ENCODE results near the gene CD300A. TPM values are rescaled to one million over a fixed set of nuclear protein-coding genes. Genes with fewer than 3 reads are reported as not detected.
A peak's percentile ranks its signal among the peaks of the same experiment; 100 is the strongest.

The CD300A gene
- total RNA-seq, 2 experiments from 2014 or later = 2.1 to 2.8 TPM

DNA sequence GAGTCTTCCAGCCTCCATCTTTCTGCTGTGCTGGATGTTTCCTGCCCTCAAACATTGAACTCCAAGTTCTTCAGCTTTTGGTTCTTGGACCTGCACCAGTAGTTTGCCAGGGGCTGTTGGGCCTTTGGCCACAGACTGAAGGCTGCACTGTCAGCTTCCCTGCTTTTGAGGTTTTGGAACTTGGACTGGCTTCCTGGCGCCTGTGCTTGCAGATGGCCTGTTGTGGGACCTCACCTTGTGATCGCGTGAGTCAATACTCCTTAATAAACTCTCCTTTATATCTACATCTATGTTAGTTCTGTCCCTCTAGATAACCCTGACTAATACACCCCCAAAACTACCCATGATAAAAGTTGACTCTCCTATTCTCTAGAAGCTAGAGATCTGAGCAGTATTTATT lies 7.6 kb upstream of the CD300A start:
- DNase-seq (no peak), ATAC-seq (no peak)
- Mint-ChIP-seq H3K9me3 (ENCODE audit: insufficient read depth) (no peaks in the 10 kb centered on the region), H3K4me3 (no peak overlapping the region), H3K4me1 (ENCODE audit: low read depth) (peaks cover 20% of the 10 kb centered on the region), H3K27me3 (ENCODE audit: low read depth) (peaks cover 19% of the 10 kb centered on the region), H3K27ac (no peak overlapping the region), H3K36me3 (ENCODE audit: low read depth) (no peaks in the 10 kb centered on the region)
- ChIA-PET POLR2A (no interaction called here), CTCF (interaction anchor here (1.0 to 5.9 kb wide), 5 partner anchors 13 to 90 kb away, joined by 3 to 68 read pairs (median 15); partner anchors contain the start of gene GPR142)

DNA sequence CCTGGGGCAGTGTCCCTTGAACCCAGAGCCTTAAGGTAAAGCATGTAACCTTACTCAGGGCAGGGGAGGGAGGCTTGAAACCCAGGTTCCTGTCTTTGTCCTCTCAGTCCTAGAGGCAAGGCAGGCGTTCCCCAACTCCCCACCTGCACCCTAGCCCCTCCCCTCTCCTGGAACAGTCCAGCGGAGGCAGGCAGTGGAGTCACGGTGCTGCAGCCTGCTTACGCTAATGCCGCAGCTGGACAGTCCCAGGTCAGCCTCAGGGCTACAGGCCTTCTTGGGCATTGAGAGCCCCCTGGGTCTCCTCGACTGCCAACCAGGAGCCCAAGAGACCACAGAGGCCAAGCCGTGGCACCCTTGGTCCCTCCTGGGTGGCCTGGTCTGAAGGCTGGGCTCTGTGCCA lies 6.8 kb upstream of the CD300A start:
- H3K4me1 Mint-ChIP-seq (ENCODE audit: low read depth) = peaks cover 20% of the 10 kb centered on the region
- H3K36me3 Mint-ChIP-seq (ENCODE audit: low read depth) = no peaks in the 10 kb centered on the region
- no peak for DNase-seq
- H3K4me3 Mint-ChIP-seq = no peak overlapping the region
- H3K27me3 Mint-ChIP-seq (ENCODE audit: low read depth) = peaks cover 19% of the 10 kb centered on the region
- POLR2A ChIA-PET = interaction anchor here (0.6 kb wide), 1 partner anchor 31 kb away, joined by 3 read pairs; no protein-coding TSS in a partner anchor
- no peaks in the 10 kb centered on the region for H3K9me3 Mint-ChIP-seq (ENCODE audit: insufficient read depth)
- no peak for ATAC-seq
- no peak overlapping the region for H3K27ac Mint-ChIP-seq
- CTCF ChIA-PET = interaction anchor here (1.0 to 5.9 kb wide), 5 partner anchors 13 to 91 kb away, joined by 3 to 68 read pairs (median 3); partner anchors contain the start of gene GPR142

DNA sequence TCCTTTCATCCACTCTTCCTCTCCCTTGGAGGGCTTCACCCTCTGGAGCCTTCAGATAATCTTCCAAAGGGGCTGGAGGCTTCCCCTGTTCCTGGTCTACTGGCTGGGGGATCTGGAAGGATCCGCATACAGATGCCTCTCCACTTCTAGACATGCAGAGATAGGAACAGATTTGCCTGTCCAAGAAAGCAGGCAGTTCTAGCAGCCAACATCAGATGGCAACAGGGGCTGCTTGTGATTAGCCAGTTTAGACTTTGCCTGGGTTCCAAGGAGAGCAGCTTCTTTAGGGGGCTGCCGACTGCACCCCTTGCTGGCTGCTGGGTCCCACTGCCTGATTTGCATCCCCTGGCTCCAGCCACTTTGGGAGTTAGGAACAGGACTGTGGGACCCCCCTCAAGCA lies 6.2 kb upstream of the CD300A start:
- ChIA-PET POLR2A (interaction anchor here (0.6 kb wide), 1 partner anchor 30 kb away, joined by 3 read pairs; no protein-coding TSS in a partner anchor), CTCF (interaction anchor here (1.5 to 4.1 kb wide), 3 partner anchors 35 to 91 kb away, joined by 3 to 46 read pairs (median 3); partner anchors contain the start of gene GPR142)
- ATAC-seq = no peak
- DNase-seq = no peak
- Mint-ChIP-seq H3K36me3 (ENCODE audit: low read depth) (no peaks in the 10 kb centered on the region), H3K9me3 (ENCODE audit: insufficient read depth) (no peaks in the 10 kb centered on the region), H3K4me3 (no peak overlapping the region), H3K4me1 (ENCODE audit: low read depth) (peaks cover 20% of the 10 kb centered on the region), H3K27me3 (ENCODE audit: low read depth) (peaks cover 18% of the 10 kb centered on the region), H3K27ac (no peak overlapping the region)

DNA sequence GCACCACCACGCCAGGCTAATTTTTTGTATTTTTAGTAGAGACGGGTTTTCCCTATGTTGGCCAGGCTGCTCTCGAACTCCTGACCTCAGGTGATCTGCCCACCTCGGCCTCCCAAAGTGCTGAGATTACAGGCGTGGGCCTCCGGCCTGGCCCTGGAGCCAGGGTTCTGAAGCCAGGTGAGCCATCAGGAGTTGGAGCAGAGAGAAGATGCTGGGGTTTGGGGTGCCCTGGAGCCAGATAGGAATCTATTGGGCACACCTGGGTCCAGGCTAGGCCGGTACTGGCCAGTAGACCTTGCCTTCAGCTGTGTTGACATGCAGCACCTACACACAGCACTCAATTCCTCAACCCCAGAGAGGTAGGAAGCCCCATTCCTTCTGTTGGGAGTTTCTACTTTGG lies 5.4 kb upstream of the CD300A start:
- ChIA-PET POLR2A (no interaction called here), CTCF (interaction anchor here (1.5 to 1.6 kb wide), 2 partner anchors 36 to 71 kb away, joined by 3 read pairs; no protein-coding TSS in a partner anchor)
- DNase-seq (no peak), ATAC-seq (no peak)
- peaks cover 16% of the 10 kb centered on the region for H3K27me3 Mint-ChIP-seq (ENCODE audit: low read depth)
- H3K27ac Mint-ChIP-seq = no peak overlapping the region
- H3K9me3 Mint-ChIP-seq (ENCODE audit: insufficient read depth) = no peaks in the 10 kb centered on the region
- no peaks in the 10 kb centered on the region for H3K36me3 Mint-ChIP-seq (ENCODE audit: low read depth)
- H3K4me3 Mint-ChIP-seq = no peak overlapping the region
- H3K4me1 Mint-ChIP-seq (ENCODE audit: low read depth) = peaks cover 20% of the 10 kb centered on the region

DNA sequence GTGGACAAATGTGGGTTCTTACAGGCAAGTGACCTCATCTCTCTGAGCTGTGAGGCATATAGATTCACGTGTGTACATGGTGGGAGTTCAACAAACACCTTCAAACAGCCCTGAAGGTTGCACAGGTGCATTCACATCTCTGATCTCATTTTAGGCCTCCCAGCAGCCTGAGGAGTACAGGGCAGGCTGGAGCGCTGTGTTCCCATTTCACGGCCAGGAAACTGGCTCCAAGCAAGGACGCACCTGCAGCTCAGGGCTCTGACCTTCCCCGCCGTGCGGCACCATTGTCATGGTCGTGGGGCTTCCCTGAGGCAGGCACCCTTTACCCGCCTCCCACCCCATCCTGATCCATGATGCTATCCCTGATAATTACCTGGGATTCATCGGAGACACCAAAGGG lies 4.8 kb upstream of the CD300A start:
- no peak overlapping the region for H3K4me3 Mint-ChIP-seq
- ChIA-PET POLR2A (no interaction called here), CTCF (interaction anchor here (1.6 kb wide), 1 partner anchor 71 kb away, joined by 3 read pairs; no protein-coding TSS in a partner anchor)
- peaks cover 15% of the 10 kb centered on the region for H3K27me3 Mint-ChIP-seq (ENCODE audit: low read depth)
- no peaks in the 10 kb centered on the region for H3K9me3 Mint-ChIP-seq (ENCODE audit: insufficient read depth)
- peak overlapping the region; percentile 3 for H3K27ac Mint-ChIP-seq
- peaks cover 20% of the 10 kb centered on the region for H3K4me1 Mint-ChIP-seq (ENCODE audit: low read depth)
- no peak for DNase-seq
- no peak for ATAC-seq
- no peaks in the 10 kb centered on the region for H3K36me3 Mint-ChIP-seq (ENCODE audit: low read depth)

DNA sequence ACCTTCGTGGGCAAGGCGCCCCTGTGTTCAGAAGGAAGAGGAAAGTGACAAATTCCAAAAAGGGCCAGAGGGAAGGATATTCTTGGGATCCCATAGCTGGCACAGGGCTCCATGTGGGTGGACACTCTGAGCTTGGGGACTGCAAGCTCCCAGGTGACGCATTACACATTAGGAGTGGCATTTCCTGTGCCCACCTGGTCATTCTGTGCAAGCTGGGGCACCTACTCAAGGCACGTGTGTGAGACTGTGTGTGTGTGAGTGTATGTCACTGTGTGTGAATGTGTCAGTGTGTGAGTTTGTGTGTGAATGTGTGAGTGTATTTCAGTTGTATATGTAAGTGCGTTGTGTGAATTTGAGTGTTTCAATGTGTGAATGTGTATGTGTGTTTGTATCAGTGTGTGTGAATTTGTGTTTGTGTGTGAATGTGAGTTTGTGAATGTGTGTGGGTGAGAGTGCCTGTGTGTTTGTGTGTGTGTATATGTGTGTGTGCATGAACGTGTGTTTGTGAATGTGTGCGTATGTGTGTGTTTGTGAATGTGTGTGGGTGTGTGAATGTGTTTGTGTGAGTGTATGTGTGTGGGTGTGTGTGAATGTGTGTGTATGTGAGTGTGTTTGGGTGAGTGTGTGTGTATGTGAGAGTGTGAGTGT lies 1.6 kb upstream of the CD300A start:
- CTCF ChIA-PET = no interaction called here
- ATAC-seq = no peak
- POLR2A ChIA-PET = no interaction called here

DNA sequence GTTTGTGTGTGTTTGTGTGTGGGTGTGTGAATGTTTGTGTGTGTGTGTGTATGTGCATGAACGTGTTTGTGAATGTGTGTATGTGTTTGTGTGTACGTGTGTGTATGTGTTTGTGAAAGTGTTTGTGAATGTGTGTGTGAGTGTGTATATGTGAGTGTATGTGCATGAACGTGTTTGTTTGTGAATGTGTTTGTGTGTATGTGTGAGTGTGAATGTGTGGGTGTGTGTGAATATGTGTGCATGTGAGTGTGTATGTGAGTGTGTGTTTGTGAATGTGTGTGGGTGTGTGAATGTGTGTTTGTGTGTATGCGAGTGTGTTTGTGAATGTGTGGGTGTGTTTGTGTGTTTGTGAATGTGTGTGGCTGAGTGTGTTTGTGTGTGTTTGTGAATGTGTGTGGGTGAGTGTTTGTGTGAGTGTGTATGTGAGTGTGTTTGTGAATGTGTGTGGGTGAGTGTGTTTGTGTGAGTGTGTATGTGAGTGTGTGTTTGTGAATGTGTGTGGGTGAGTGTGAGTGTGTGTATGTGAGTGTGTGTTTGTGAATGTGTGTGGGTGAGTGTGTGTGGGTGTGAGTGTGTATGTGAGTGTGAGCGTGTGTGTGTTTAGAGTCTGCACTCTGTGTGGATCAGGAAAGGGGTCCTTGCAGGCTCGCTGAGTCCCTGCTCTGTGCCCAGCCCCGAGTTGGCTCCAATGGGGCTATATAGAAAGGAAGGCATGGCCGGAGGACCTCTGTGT lies 890 bp upstream of the CD300A start:
- no peak for DNase-seq
- H3K36me3 Mint-ChIP-seq (ENCODE audit: low read depth) = no peaks in the 10 kb centered on the region
- H3K27me3 Mint-ChIP-seq (ENCODE audit: low read depth) = peaks cover 13% of the 10 kb centered on the region
- H3K4me3 Mint-ChIP-seq = no peak overlapping the region
- H3K9me3 Mint-ChIP-seq (ENCODE audit: insufficient read depth) = no peaks in the 10 kb centered on the region
- H3K27ac Mint-ChIP-seq = no peak overlapping the region
- H3K4me1 Mint-ChIP-seq (ENCODE audit: low read depth) = peaks cover 9% of the 10 kb centered on the region
- ChIA-PET POLR2A (no interaction called here), CTCF (interaction anchor here (1.0 kb wide), 1 partner anchor 8 kb away, joined by 4 read pairs; no protein-coding TSS in a partner anchor)
- no peak for ATAC-seq

More for the DNA sequence above, 1.6 kb upstream of the CD300A start:
- Mint-ChIP-seq H3K4me1 (ENCODE audit: low read depth) (peaks cover 11% of the 10 kb centered on the region), H3K4me3 (no peak overlapping the region), H3K9me3 (ENCODE audit: insufficient read depth) (no peaks in the 10 kb centered on the region), H3K27ac (no peak overlapping the region), H3K27me3 (ENCODE audit: low read depth) (peaks cover 11% of the 10 kb centered on the region), H3K36me3 (ENCODE audit: low read depth) (no peaks in the 10 kb centered on the region)
- no peak for DNase-seq

DNA sequence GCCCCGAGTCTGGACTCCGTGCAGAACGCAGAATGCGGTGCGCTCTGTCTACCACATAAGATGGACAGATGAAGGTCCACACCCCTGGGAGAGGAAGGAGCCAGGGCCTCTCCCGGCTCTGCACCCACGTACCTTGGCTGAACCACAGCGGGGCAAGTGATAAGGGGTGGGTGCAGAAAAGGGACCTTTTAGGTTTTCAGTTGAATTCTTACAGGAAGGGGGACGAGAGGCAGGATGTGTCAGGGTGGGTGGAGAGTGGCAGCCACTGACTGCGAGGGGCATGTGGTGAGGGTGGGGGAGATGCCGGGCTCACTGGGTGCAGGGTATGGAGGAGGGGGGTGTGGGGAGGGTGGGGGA lies 372 bp downstream of the CD300A start:
- ATAC-seq (no peak), DNase-seq (no peak)
- CTCF ChIA-PET = interaction anchor here (1.0 kb wide), 1 partner anchor 9 kb away, joined by 4 read pairs; no protein-coding TSS in a partner anchor
- H3K4me1 Mint-ChIP-seq (ENCODE audit: low read depth) = peaks cover 3% of the 10 kb centered on the region
- peaks cover 15% of the 10 kb centered on the region for H3K27me3 Mint-ChIP-seq (ENCODE audit: low read depth)
- H3K4me3 Mint-ChIP-seq = no peak overlapping the region
- POLR2A ChIA-PET = no interaction called here
- H3K27ac Mint-ChIP-seq = peak overlapping the region; percentile 14
- H3K36me3 Mint-ChIP-seq (ENCODE audit: low read depth) = no peaks in the 10 kb centered on the region
- no peaks in the 10 kb centered on the region for H3K9me3 Mint-ChIP-seq (ENCODE audit: insufficient read depth)

DNA sequence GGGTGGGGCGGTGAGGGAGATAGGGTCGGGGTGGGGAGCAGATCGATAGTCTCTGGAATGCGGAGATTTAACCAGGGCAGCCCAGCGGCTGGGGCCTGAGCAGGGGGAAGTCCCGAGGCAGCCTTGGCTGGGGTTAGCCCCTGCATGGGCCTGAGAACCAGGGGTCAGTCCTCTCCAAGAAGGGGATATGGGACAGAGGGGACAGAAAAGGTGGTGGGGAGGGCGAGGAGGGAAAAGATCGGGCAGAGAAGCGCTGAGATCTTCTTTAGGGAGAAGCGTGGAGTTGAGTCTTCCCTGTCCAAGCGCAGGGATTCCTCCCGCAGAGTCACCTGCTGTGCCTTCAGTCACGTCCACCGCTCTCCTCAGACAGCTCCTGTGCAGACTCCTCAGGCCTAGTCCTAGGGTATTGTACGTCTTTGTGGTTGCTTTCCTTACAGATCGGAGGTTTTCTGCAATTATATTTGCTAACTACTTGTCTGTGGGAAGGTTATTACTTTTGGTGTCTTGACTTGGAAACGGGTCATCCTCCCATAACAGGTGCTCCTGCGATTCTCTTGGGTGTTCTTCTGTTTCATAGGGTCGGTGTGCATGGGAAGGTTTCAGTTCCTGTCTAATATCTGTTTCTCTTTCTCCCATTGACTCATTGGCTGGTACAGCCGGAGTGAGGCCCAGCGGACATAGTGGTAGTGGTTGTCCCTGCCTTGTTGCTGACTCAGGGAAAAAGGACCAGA lies 952 bp downstream of the CD300A start:
- ChIA-PET POLR2A (no interaction called here), CTCF (interaction anchor here (0.9 kb wide), 1 partner anchor 99 kb away, joined by 3 read pairs; no protein-coding TSS in a partner anchor)
- DNase-seq = no peak
- H3K4me3 Mint-ChIP-seq = peak overlapping the region; percentile 20
- peaks cover 15% of the 10 kb centered on the region for H3K27me3 Mint-ChIP-seq (ENCODE audit: low read depth)
- H3K9me3 Mint-ChIP-seq (ENCODE audit: insufficient read depth) = no peaks in the 10 kb centered on the region
- H3K36me3 Mint-ChIP-seq (ENCODE audit: low read depth) = no peaks in the 10 kb centered on the region
- H3K4me1 Mint-ChIP-seq (ENCODE audit: low read depth) = peaks cover 3% of the 10 kb centered on the region
- no peak for ATAC-seq
- H3K27ac Mint-ChIP-seq = no peak overlapping the region

DNA sequence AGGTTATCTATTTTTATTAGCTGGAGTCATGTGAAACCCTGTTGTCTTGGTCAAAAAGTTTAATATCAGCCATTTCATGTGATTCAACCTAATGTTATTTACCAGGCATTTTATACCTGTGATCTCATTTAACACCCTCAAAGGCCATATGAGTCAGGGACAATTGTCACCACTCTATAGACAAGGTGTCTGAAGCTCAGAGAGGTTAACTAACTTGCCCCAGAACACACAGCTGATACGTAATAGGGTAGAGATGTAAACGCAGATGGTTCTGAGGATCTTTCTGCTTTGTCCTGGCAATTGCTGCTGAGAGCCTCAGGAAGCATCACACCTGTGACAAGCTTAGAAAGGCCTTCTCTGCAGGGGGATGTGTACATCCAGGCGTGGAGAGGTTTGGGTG lies 4.9 kb downstream of the CD300A start:
- H3K4me1 Mint-ChIP-seq (ENCODE audit: low read depth) = peaks cover 21% of the 10 kb centered on the region
- no peak overlapping the region for H3K27ac Mint-ChIP-seq
- ChIA-PET POLR2A (no interaction called here), CTCF (interaction anchor here (1.2 to 1.4 kb wide), 2 partner anchors 14 to 93 kb away, joined by 4 to 6 read pairs; no protein-coding TSS in a partner anchor)
- peaks cover 18% of the 10 kb centered on the region for H3K36me3 Mint-ChIP-seq (ENCODE audit: low read depth)
- no peak overlapping the region for H3K4me3 Mint-ChIP-seq
- peaks cover 14% of the 10 kb centered on the region for H3K9me3 Mint-ChIP-seq (ENCODE audit: insufficient read depth)
- no peak for DNase-seq
- H3K27me3 Mint-ChIP-seq (ENCODE audit: low read depth) = peaks cover 15% of the 10 kb centered on the region
- ATAC-seq = no peak

DNA sequence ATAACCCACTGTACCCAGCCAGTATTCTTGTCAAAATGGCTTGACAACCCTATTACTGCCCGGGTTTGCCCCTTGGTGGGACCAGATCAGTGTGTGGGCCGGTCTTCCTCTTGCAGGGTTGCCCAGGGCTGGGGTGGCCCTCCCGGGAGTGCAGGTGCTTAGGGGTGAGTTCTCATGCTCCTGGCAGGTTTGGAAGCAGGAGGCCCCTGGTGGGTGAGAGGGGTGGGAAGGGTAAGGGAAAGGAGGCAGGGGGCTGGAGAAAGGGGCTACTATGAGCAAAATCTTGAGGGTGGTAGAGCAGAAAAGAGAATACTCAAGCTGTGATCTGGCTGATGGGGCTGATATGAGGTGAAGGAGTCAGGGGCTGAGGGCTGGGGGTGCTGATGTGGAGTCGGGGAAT lies 6.5 kb downstream of the CD300A start:
- Mint-ChIP-seq H3K27me3 (ENCODE audit: low read depth) (peaks cover 9% of the 10 kb centered on the region), H3K27ac (no peak overlapping the region), H3K9me3 (ENCODE audit: insufficient read depth) (peaks cover 25% of the 10 kb centered on the region), H3K4me1 (ENCODE audit: low read depth) (peaks cover 25% of the 10 kb centered on the region), H3K4me3 (no peak overlapping the region), H3K36me3 (ENCODE audit: low read depth) (peaks cover 29% of the 10 kb centered on the region)
- ATAC-seq = no peak
- no peak for DNase-seq
- POLR2A ChIA-PET = no interaction called here
- CTCF ChIA-PET = interaction anchor here (1.1 kb wide), 1 partner anchor 14 kb away, joined by 3 read pairs; no protein-coding TSS in a partner anchor
